Measurements from ENCODE around the gene DTD2. TPM values are rescaled to one million over a fixed set of nuclear protein-coding genes. Genes with fewer than 3 reads are reported as not detected.
"Not testable (repeated sequence)": the region's sequence is repeated elsewhere in the genome, so short reads cannot be mapped to it uniquely, and the experiment has no call there.

The DTD2 gene
- total RNA-seq, 1 donor, result 64.1 TPM

DNA sequence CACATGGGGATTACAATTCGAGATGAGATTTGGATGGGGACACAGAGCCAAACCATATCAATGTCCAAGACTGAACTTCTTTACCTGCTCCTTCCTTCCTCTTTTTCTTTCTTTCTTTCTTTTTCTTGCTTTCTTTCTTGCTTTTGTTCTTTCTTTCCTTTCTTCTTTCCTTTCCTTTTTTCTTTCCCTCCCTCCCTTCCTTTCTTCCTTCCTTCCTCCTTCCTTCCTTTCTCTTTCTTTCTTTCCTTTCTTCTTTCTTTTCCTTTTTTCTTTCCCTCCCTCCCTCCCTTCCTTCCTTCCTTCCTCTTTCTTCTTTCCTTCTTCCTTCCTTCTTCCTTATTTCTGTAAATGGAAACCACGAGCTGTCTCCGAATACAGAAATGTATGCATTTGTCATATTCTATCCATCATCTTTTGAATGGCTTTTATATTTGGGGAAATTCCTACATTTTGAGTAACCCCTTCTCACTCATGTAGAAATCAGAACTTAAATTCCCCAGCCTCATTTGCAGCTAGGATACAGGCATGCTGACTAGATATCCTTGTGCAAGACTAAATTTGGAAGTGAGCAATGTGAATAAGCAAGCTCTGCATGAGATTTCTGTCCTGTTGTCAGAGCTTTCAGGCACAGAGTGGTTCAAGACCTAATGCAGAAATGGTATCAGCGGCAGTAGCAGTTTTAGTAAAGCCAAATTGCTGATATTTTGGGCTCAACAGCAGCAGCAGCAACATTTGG lies 19.0 kb upstream of the DTD2 start:
- Histone ChIP-seq H3K36me3 (ENCODE audit: insufficient read depth, low read length) (no peaks in the 10 kb centered on the region), H3K4me3 (ENCODE audit: insufficient read depth, low read length) (no peak overlapping the region), H3K79me2 (ENCODE audit: insufficient read depth, low read length) (no peaks in the 10 kb centered on the region), H3K27me3 (ENCODE audit: insufficient read depth, low read length) (peaks cover 3% of the 10 kb centered on the region), H4K20me1 (ENCODE audit: insufficient read depth, low read length) (no peaks in the 10 kb centered on the region), H3K4me2 (ENCODE audit: insufficient read depth, low read length) (no peak overlapping the region), H3K9me3 (ENCODE audit: low read depth, low read length) (no peaks in the 10 kb centered on the region), H2AFZ (ENCODE audit: low read length) (no peak overlapping the region), H3K27ac (ENCODE audit: low read depth, low read length) (no peak overlapping the region), H3K4me1 (ENCODE audit: insufficient read depth, low read length) (no peaks in the 10 kb centered on the region)
- TF ChIP-seq, protein P1, sequence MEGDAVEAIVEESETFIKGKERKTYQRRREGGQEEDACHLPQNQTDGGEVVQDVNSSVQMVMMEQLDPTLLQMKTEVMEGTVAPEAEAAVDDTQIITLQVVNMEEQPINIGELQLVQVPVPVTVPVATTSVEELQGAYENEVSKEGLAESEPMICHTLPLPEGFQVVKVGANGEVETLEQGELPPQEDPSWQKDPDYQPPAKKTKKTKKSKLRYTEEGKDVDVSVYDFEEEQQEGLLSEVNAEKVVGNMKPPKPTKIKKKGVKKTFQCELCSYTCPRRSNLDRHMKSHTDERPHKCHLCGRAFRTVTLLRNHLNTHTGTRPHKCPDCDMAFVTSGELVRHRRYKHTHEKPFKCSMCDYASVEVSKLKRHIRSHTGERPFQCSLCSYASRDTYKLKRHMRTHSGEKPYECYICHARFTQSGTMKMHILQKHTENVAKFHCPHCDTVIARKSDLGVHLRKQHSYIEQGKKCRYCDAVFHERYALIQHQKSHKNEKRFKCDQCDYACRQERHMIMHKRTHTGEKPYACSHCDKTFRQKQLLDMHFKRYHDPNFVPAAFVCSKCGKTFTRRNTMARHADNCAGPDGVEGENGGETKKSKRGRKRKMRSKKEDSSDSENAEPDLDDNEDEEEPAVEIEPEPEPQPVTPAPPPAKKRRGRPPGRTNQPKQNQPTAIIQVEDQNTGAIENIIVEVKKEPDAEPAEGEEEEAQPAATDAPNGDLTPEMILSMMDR (IDR thresholded peaks at IDR 0.05; ENCODE audit: extremely low read depth, low read depth, low read length), result no peak
- no peak for DNase-seq (ENCODE audit: insufficient read length, low spot score, missing footprints)

DNA sequence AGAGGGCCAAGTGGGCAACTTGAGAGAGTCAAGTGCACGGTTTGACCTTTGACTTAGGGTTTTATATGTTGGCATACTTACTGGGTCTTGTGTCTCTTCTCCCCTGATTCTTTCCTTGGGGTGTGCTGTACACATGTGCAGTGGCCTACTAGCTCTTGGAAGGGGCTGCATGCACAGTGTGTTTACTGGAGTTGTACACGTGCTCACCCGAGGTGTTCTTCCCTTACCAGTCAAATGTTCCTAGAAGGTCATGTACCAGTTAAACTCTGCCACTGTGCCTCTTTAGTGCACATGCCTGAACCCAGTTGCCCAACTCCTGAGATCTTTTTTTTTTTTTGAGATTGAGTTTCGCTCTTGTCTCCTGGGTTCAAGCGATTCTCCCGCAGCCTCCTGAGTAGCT lies 9.2 kb upstream of the DTD2 start:
- H3K79me2 ChIP-seq (ENCODE audit: insufficient read depth, low read length), result no peaks in the 10 kb centered on the region

DNA sequence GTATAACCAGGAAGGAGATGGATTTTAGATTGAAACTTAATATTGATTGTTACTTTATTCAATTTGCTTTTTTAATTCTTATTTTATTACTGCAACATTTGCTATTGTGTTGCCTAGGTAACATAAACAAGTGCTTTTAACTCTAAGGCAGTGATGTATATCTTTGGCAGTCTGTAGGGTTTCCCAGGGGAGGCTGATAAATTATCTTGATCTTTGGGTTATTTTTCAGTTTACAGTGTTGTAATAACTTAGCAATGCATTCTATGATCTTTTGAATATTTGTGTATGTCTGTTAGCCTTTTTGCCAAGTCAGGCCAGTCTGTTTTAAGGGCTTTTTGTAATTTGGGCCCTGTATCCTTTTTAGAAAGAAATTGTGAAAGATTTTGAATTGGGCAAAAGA lies 7.8 kb upstream of the DTD2 start:
- Histone ChIP-seq H4K20me1 (ENCODE audit: insufficient read depth, low read length) (no peaks in the 10 kb centered on the region), H3K27ac (ENCODE audit: low read depth, low read length) (peak overlapping the region; percentile 42), H3K9me3 (ENCODE audit: low read depth, low read length) (no peaks in the 10 kb centered on the region), H3K4me1 (ENCODE audit: insufficient read depth, low read length) (no peaks in the 10 kb centered on the region), H2AFZ (ENCODE audit: low read length) (no peak overlapping the region), H3K27me3 (ENCODE audit: insufficient read depth, low read length) (no peaks in the 10 kb centered on the region), H3K79me2 (ENCODE audit: insufficient read depth, low read length) (no peaks in the 10 kb centered on the region), H3K36me3 (ENCODE audit: insufficient read depth, low read length) (no peaks in the 10 kb centered on the region), H3K4me3 (ENCODE audit: insufficient read depth, low read length) (no peak overlapping the region), H3K4me2 (ENCODE audit: insufficient read depth, low read length) (no peak overlapping the region)
- TF ChIP-seq, protein P1 (IDR thresholded peaks at IDR 0.05; ENCODE audit: extremely low read depth, low read depth, low read length), result no peak
- DNase-seq (ENCODE audit: insufficient read length, low spot score, missing footprints), result no peak

More for the DNA sequence above, 9.2 kb upstream of the DTD2 start:
- no peaks in the 10 kb centered on the region for H3K27me3 ChIP-seq (ENCODE audit: insufficient read depth, low read length)
- H3K4me2 ChIP-seq (ENCODE audit: insufficient read depth, low read length), result no peak overlapping the region
- H2AFZ ChIP-seq (ENCODE audit: low read length), result no peak overlapping the region
- H3K4me1 ChIP-seq (ENCODE audit: insufficient read depth, low read length), result no peaks in the 10 kb centered on the region
- H3K36me3 ChIP-seq (ENCODE audit: insufficient read depth, low read length), result no peaks in the 10 kb centered on the region
- no peak for DNase-seq (ENCODE audit: insufficient read length, low spot score, missing footprints)
- no peak overlapping the region for H3K4me3 ChIP-seq (ENCODE audit: insufficient read depth, low read length)
- H3K27ac ChIP-seq (ENCODE audit: low read depth, low read length), result no peak overlapping the region
- TF ChIP-seq, protein P1 (IDR thresholded peaks at IDR 0.05; ENCODE audit: extremely low read depth, low read depth, low read length), result no peak
- no peaks in the 10 kb centered on the region for H4K20me1 ChIP-seq (ENCODE audit: insufficient read depth, low read length)
- no peaks in the 10 kb centered on the region for H3K9me3 ChIP-seq (ENCODE audit: low read depth, low read length)

DNA sequence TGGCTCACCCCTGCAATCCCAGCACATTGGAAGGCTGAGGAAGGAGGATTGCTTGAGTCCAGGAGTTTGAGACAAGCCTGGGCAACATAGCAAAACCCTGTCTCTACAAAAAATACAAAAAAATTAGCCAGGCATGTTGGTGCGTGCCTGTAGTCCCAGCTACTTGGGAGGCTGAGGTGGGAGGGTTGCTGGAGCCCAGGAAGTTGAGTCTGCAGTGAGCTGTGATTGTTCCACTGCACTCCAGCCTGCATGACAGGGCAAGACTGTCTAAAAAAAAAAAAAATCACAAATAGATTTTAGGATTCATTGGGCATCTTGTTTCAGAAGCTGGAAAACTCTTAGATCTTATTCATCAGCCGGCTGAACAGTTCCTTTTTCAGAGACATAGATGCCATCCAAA lies 5.1 kb upstream of the DTD2 start:
- not testable (repeated sequence) for H3K4me2 ChIP-seq (ENCODE audit: insufficient read depth, low read length); H3K4me1 ChIP-seq (ENCODE audit: insufficient read depth, low read length); H3K36me3 ChIP-seq (ENCODE audit: insufficient read depth, low read length); H3K27me3 ChIP-seq (ENCODE audit: insufficient read depth, low read length); H4K20me1 ChIP-seq (ENCODE audit: insufficient read depth, low read length); H3K27ac ChIP-seq (ENCODE audit: low read depth, low read length); H2AFZ ChIP-seq (ENCODE audit: low read length); DNase-seq (ENCODE audit: insufficient read length, low spot score, missing footprints); H3K9me3 ChIP-seq (ENCODE audit: low read depth, low read length); H3K79me2 ChIP-seq (ENCODE audit: insufficient read depth, low read length); H3K4me3 ChIP-seq (ENCODE audit: insufficient read depth, low read length)
